NCI-H226 (cell line): ENCODE data around the gene ZBBX.
"Not testable (repeated sequence)": the region's sequence is repeated elsewhere in the genome, so short reads cannot be mapped to it uniquely, and the experiment has no call there.

Experiments
- DNase-seq: peaks from one replicate; pipeline ENCODE4 v3.0.0-alpha.2; 2015

Gene ZBBX, protein sequence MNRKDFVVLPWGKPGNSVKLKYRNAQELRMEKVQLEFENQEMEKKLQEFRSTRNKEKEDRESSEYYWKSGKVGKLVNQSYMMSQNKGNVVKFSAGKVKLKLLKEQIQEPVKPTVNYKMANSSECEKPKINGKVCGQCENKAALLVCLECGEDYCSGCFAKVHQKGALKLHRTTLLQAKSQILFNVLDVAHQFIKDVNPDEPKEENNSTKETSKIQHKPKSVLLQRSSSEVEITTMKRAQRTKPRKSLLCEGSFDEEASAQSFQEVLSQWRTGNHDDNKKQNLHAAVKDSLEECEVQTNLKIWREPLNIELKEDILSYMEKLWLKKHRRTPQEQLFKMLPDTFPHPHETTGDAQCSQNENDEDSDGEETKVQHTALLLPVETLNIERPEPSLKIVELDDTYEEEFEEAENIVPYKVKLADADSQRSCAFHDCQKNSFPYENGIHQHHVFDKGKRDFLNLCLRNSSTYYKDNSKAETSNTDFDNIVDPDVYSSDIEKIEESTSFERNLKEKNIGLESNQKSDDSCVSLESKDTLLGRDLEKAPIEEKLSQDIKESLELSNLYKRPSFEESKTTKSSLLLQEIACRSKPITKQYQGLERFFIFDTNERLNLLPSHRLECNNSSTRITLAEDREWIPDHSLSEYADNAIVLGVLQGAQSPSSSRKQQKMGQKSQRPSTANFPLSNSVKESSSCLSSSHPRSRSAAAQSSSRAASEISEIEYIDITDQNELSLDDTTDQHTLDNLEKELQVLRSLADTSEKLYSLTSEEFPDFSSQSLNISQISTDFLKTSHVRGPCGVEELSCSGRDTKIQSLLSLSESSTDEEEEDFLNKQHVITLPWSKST

DNA sequence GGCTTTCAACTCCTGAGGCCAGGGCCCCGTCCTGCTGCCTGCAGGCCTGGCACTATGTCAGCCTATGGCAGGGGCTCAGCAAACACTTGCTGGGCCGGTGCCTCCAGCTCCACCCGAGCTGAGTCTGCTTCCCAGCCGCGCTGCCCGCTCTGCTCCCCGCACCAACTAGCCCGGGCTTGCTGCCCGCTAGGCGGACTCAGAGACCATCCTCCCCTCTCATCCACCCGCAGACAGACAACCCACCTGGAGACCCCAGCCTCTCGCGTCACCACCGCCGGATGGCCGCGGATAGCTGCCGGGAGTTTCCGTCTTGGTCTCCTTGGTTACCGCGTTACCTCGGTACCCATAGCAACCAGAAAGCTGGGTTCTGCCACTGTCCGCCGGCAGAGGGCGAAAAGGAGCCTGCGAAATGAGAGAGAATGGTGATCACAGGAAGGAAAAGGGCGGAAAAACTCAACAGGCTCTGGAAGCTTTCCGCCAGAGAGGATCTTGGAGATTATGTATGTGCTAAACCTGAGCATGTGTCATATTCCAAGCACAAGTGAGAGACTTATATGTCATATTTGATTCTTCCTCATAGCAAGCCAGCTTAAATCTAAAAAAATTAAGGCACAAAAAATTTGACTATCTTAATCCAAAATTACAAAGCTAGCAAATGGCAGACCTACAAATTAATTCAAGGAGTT lies at the start of gene ZBBX:
Gene ZBBX (minus strand): TSS at position 294 of the 686 bp plus-strand sequence. CDS start 7,396 bp downstream, outside the sequence.
- DNase-seq = peak; percentile 45

DNA sequence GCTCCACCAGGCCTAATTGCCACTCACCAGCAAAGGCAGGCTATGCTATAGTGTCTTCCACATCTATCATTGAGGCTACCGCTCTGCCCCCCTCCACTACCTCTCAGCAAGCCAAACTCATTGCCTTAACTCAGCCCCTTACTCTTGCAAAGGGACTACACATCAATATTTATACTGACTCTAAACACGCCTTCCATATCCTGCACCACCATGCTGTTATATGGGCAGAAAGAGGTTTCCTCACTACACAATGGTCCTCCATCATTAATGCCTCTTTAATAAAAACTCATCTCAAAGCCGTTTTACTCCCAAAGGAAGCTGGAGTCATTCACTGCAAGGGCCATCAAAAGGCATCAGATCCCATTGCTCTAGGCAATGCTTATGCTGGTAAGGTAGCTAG lies 46.9 kb upstream of the ZBBX start:
- not testable (repeated sequence) for DNase-seq

DNA sequence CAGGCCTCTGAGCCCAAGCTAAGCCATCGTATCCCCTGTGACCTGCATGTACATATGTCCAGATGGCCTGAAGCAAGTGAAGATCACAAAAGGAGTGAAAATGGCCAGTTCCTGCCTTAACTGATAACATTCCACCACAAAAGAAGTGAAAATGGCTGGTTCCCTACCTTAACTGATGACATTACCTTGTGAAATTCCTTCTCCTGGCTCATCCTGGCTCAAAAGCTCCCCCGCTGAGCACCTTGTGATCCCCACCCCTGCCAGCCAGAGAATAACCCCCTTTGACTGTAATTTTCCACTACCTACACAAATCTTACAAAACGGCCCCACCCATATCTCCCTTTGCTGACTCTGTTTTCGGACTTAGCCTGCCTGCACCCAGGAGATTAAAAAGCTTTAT lies 42.3 kb upstream of the ZBBX start:
- DNase-seq = not testable (repeated sequence)

DNA sequence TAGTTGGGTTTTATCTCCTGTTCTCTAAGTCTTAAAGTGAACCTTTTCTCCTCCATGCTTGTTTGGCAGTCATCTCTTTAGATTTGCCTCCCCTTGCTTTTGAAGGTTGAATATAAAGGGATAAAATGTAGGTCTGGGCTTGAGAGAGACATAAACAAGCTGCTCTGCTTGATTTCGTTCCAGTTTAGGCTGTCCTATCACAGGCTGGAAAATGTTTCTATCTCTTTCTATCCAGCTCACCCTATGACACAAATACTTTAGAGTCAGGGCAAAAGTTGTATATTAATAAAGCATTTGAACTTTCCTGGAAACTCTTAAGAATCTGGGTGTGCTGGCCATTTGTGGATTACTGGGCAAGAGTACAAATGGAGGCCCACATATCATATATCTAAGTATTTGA lies 29.5 kb upstream of the ZBBX start:
- DNase-seq = no peak

DNA sequence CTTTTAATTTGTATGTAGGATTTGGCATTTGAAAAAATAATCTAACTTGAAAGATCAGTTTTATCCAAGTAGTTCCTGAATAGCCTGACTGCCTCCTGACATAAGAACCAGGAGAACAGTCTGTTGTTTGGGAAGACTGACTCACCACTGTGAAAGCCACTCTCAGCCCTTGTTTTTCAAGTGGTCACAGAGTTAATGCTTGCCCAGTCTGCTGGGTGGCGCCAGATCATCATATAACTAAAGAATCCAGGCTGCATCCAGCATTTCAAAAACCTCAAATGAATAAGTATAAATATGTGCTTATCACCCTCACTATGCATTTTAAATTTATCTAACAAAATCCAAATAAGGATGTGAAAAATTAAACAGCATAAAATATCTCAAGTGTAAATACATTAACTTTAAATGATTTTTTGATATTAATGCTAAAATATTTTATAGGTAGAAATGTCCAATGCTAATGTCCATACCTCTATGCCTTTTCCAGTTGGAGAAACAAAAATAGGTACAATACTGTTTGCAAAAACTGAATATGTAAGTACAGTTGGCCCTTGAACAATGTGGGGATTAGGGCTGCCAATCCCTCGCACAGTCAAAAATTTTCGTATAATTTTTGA lies 26.9 kb upstream of the ZBBX start:
- DNase-seq = no peak

DNA sequence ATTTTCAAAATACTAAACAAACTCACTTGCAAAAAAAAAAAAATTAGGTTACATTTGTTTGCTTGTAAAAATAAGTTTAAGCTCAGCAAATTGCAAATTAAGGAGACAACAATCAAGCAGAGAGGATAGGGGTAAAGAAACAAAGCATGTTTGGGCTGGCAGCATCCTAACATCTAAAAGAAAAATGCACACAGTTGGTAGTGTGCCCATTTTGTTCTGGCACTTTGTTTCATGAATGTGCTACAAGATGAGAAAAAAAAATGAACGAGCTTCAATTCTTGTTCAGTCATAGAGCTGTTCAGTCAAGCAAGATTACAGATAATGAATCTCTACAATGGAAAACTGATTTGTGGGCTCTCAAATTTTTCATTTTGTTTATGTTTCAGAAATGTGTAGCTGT lies 17.7 kb upstream of the ZBBX start:
- no peak for DNase-seq

DNA sequence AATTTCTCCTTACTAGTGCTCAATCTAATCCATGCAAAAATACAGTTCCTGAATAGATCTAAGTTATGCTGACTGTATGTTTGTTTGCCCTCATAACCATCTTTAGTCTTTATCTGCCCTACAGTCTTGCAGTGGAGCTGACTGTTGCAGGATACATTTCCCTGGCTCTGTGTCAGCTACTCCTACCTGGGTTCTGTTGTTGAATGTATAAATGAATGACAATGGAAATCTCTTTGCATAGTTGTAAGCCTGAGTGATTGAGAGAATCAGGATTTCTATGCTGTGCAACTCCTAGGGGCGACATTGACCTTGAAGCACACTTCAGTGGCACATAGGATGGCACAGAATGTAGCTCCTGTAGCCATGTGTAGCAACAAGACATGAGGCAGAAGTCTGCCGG lies 16.0 kb upstream of the ZBBX start:
- no peak for DNase-seq

DNA sequence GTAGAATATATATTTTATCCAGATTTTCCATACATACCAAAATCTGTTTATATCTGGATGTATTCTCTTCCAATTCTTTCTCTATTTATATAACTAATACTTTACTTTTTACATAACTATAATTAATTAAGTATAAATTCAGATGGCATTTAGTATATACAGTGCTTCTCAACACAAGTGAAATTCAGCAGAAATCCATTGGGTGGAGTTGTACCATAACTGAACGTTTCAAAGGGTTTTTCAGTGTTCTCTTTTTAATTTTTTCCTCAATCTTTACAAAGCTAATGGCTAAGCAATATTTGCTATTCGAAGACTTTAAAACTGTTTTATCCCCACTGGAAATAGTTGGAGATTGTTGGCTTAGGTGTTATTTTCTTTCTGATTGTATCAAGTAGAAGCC lies 13.9 kb upstream of the ZBBX start:
- DNase-seq = no peak

DNA sequence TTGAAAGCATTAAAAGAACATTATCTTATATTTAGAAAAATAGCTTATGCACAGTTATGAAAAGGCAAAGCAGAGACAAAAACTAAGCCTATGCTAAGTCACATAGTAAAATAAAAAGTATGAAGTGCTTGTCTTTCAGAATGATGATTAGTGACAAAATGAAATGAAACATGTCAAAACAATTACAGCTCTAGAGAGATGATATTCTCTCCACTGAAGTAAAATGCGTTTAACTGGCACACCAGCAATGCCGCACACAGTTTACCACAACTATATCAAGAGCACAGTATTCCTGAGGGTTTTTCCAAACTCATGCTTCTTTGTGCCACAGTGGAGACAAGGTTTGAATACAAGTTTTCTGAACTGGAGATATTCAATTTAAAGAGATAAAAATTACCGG lies 2.1 kb upstream of the ZBBX start:
- DNase-seq = no peak

DNA sequence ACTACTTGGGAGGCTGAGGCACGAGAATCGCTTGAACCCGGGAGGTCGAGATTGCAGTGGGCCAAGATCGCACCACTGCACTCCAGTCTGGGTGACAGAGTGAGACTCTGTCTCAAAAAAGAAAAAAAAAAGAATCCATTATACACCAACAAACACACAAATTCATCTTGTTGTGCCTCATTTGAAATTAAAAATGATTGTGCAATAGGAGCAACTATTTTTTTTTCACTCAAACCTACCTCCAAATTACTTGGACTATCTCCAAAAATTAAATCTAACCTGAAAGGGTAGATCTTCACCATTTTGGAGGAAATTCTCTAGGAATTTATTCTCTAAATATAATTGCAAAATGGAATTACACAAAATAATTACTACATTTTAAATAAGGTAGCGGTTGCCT lies 4.6 kb downstream of the ZBBX start:
- DNase-seq = no peak

DNA sequence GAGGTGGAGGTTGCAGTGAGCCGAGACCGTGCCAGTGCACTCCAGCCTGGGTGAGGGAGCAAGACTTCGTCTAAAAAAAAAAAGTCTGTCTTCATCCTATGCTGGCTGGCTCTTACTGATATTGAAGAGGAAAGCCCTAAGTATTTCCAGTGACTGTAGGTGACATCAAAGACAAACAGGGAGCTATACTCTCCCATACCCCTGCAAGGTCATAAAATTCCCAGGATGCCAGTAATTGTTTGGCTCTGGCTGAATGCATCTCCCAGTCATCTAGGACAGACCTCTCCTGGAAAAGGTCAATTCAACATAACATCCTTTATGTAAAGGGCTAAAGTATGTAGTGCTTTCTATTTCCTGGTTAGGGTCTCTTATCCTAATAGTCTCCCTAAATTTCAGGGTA lies 8.0 kb downstream of the ZBBX start:
- DNase-seq = no peak

DNA sequence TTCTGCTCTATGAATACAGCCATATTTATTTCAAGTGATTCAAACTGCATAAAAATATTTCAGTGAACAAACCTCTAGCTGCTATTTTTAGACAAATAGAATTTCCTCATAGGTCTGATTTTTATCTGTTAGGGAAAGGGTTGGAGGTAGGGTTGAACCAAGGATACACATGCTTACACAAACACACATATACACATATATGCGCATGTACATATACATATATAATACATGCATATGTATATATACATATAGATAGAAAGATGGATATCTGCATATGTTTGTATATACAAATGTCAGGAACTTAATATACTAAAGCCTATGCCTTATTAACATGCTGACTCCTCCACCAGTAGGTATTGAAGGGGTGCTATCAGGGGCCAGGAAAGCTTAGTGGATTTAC lies 18.1 kb downstream of the ZBBX start:
- DNase-seq = no peak

DNA sequence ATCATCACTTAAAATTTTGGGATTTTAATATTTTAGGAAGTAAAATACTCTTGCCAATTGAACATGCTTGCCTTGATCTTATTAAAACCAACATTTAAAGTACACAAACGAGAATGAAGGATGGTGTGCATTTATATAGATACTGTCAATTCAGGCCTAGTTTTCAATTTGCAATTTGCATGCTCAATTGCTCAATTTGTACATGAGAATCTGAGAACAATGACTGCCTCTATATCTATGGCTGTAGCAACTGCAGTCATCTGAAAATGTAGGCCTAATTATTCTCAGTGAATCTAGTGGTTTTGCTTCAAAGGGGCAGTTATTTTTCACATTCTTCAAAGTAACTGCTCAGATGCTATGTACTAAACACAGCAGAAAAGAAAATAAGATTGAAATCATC lies 18.8 kb downstream of the ZBBX start:
- DNase-seq = no peak

DNA sequence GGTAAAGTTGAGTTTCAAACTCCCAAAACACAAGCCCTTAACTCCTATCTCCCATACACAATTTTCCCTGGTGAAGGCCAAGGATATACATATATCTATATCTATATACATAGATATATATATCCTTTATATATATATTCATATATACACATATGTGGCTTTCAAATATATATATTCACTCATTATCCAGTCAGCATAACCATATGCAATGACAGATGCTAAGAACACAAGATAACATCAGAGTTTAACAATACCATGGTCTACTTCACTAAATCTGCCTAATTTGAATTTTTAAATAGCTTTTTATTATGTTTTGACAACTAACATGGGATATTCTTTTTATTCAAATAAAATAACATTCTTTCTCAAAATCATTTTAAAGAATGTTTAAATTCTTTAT lies 24.7 kb downstream of the ZBBX start:
- DNase-seq = no peak

DNA sequence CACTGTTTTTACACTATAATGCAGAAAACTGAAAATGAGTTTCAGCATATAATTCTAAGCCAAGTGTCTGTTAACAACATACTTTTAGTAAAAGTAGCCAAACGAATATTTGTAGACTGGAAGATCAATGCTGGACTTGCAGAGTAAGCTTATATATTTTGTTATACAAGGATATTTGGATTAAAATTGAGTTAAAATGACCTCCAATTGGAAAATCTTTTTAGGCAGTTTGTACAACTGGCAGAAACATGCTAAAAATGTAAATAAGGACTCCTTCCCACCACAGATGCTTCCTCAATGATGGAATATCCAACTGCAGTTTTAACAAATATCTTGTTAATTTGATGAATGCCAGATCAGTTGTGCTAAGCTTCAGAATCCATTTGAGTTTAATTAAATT lies 25.3 kb downstream of the ZBBX start:
- no peak for DNase-seq

DNA sequence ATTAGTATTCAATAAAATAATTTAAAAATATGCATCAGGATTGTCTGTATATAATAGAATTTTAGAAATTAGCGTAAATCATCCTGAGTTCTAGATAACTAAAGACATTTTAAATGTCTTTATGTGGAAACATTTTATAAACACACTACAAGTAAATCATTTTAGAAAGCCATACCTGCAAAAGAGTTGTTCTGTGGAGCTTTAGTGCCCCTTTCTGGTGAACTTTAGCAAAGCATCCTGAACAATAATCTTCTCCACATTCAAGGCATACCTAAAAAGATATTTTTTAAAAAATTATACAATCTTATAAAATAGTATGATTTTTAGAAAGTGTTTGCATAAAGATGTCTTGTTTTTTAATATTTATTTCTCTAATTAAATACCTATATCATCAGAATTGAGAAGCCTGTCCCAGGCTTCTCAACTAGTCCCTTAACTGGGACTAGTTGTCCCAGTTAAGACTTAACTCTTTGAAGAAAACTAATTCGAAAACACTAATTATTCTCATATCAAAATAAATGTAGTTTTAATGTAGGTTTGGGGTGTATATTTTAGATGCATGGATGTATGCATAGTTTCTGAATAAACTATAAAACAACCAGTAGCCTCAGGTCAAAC lies 29.7 kb downstream of the ZBBX start:
- DNase-seq = no peak

DNA sequence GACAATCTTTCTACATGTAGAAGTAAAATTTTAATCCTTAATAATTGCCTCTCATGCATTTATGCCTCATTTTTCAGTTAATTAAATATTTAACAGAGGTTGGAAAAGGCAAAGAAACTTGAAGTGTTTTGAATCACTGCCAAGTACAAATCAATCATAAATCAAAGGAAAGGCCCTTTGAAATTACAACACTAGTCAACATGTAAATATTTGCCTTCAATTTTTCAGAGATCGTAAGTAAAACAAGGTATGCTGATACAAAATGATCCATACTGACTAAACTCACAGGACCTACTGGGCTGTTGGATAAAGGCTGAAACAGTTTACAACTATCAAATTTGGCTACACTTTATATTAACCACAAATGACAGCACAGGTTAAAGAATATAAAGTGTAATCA lies 33.9 kb downstream of the ZBBX start:
- DNase-seq = no peak

DNA sequence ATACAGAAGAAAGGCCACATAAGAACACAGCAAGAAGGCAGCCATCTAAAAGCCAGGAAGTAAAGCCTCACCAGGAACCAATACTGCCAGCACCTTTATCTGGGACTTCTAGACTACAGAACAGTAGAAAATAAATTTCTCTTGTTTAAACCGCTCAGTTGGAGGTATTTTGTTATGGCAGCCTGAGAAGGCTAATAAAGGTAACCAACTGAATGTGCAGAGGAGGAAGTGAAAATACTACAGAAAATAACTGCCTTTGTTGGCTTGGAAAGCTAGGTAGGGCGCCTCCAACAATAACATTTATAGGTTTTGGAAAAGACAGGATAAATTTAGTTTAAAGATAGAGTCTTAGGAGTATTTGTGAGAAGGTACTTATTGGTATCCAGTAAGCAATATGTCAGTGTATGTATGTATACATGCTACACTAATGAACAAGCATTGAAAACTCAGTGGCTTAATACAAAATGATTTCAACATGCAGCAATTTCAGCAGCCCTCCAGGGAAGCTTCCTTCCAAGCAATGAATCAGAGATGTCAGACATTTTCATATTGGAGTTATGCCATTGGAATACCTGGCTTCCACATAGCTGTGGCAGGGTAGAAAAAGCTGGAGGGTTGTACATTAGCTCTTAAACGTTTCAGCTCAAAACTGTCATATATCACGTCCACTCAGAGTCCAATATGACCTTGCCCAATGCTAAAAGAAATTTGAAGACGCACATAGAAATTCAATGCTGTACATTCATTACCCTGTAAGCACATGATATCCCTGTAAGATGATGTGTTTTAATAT lies 48.9 kb downstream of the ZBBX start:
- no peak for DNase-seq

DNA sequence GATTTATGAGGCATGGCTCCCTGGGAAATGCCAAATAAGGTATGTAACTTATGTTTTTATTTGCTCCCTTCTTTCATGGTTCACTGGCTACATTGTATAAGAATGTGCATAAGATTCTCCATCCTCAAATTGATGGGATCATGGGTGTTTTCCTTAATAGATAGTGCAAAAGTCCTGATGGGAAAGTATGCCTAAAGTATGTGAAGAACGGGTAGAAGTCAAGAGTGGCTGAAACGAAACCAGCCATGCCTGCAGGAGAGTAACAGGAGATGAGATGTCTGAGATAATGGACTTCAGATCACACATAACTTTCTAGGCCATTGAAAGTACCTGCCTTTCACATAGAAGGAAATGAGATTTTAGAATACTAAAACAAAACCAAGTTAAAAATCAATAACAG lies 56.5 kb downstream of the ZBBX start:
- DNase-seq = no peak

DNA sequence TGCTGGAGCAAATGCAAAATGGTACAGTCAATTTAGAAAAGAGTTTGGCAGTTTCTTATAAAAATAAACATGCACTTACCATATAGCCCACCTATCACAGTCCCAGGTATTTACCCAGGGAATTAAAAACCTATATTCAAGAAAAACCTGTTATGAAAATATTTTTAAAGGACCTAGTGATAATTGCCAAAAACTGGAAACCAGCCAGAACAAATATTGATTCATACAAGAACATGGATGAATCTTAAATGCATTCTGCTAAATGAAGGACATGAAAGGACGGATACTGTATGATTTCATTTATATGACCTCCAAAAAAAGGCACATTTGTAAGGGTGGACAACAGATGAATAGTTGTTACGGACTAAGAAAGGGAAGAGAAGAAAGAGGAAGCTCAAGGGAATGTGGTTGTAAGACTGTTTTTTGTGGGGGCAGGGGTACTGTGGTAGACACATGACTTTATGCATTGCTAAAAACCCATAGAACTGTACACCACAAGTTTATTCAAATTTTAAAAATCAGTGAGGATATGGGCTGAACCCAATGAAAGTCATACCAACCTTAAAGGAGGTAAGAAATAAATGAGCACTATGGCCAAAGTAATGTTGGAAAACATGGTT lies 61.0 kb downstream of the ZBBX start:
- DNase-seq = no peak

DNA sequence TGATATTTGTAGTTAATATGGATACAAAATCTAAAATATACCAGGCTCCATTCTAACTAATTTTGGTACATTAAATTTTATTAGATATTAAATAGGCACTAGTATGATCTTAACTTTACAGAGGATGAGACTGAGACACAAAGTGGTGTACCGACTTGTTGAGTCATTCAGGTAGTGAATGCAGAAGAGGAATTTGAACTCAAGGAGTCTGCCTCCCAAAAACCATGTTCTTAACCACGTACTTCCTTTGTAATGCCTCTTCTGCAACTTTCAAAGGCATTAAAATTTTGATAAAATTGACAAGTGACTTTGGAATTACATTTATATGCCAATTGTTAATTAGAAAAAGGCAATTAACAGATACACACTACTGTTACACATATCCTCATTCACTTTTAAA lies 61.8 kb downstream of the ZBBX start:
- no peak for DNase-seq
